NCI-H774 (cell line): ENCODE data around the gene RNF34.

Experiments
- DNase-seq: peaks from one replicate; lab custom pipeline; 2025; lab: John Stamatoyannopoulos, UW

The RNF34 gene

DNA sequence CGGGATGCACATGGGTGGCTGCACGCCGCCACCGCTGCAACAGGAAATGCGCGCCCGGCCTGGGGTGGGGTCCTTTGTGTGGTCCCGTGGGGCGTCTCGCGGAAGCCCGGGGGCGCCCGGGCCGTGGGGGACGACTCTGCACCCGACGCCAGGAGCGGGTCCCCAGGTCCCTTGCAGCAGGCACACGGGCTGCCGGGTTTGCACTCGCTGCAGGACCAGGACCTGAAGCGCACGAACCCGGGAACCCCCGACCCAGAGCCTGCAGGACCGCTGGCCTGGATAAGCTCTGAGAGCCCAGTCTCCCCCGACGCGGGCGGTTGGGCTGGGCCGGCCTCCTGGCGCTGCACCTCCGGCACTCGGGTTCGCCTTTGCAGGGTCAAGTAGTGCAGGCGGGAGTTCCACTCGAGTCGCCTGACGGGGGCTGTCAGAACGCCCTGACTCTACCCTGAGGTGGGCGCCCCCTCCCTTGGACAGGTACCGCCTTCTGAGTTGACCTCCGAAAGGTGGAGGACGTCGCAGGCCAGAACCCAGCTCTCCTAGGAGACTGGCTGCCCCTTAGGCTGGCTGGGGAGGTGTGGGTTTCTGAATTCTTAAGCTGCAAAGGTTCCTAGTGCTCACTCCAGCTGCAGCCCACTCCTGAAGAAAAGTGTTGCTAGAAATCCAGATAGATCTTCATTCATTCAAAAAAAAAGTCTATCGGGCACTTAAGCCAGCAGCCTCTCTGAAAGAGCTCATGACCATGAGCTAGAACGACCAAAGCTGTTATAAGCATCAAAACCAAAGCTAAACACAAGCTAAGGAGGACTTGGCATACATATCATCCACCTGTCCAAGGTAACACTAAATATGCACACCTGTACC, 68.0 kb downstream of the RNF34 start:
- DNase-seq = no peak

GRCh38 chr12:121468499-121468801, 68.5 kb downstream of the RNF34 start:
- DNase-seq = no peak

GRCh38 chr12:121470751-121471150, 70.8 kb downstream of the RNF34 start:
- no peak for DNase-seq

GRCh38 chr12:121472150-121472905, 72.4 kb downstream of the RNF34 start:
- no peak for DNase-seq
